Measurements from ENCODE around the gene ZNF345. TPM values are rescaled to one million over a fixed set of nuclear protein-coding genes. Genes with fewer than 3 reads are reported as not detected.

ZNF345 gene
- total RNA-seq (10 to 100 TPM in 2 of 5 experiments, 1 to 10 TPM in 3; 6.8 to 18.2 (median 7.8) TPM), polyA plus RNA-seq (10 to 100 TPM in 1 of 2 donors, 1 to 10 TPM in 1; 10.0 to 11.8 TPM), total RNA-seq (9.4 reads per million, percentile 34 among the genes with 10 or more reads in this experiment)

DNA sequence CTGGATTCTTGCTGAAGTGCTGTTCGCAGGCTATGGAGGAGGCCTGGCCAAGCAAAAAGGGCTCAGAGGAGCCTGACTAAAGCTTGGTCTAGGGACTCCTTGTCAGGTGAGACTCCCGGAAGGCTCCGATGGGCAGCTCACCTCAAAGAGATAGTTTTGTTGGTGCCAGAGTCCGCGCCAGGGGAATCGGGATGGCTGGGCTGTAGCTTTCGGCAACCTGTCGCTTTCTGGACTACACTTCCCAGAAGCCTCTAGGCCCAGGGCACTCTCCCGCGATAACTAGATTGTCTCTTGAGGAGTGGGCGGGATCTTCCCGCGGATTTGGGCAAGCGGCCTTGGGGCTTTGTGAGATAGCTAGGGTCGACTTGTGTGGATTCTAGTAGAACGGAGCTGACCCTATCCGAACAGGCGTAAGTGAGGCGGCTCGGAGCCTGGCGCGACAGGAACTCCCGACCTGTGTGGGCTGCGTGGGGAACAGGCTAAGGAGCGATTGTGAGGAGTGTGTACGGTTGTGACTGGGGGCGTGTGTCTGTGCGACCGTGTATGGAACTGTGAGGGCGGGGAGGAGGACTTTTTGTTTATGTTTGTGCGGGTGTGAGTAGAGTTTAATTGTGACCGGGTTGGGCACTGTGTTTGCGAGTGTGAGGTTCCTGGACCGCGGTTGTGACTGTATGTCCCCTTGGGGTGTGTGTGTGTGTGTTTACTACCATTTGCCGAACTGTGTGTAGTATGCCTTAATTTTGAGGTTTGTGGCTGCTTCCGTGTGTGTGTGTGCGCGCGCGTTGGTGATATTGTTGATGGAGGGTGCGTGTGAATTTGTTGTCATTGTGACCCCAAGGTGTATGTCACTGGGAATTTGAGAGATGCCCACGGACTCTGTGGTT is at the start of gene ZNF345:
Gene ZNF345 (plus strand): TSS at position 318 of the 884 bp plus-strand sequence. CDS start 25,955 bp downstream, outside the sequence.
- peaks cover 3 to 37% (median 20%) of the 10 kb centered on the region in 11 donors for H3K9me3 Mint-ChIP-seq
- ATAC-seq: peak; percentile 93
- Histone ChIP-seq H3K27me3 (ENCODE audit: control insufficient read depth in 2 of 2, insufficient read depth in 2 of 2, low read length in 2 of 2) (no peaks in the 10 kb centered on the region), H3K4me3 (ENCODE audit: low read length) (peak within 1 kb of the TSS; percentile 92), H3K27ac (ENCODE audit: low read depth, low read length) (peak within 1 kb of the TSS; percentile 86), H3K9me3 (ENCODE audit: control insufficient read depth in 2 of 3, low read length in 3 of 3) (peaks cover 0 to 6% (median 3%) of the 10 kb centered on the region in 3 experiments), H3K4me1 (ENCODE audit: control insufficient read depth in 2 of 2, insufficient read depth in 2 of 2, low read length in 2 of 2) (peaks cover 9 to 16% of the 10 kb centered on the region in 2 donors), H3K36me3 (ENCODE audit: control insufficient read depth in 2 of 3, insufficient read depth in 3 of 3, low read length in 3 of 3) (peaks cover 0 to 18% (median 8%) of the 10 kb centered on the region in 3 experiments)
- intact Hi-C loops (cut with micrococcal nuclease): loop anchor here (1.0 to 10.0 kb wide), 35 partner anchors 12 to 1484 kb away; partner anchors contain the start of genes CAPNS1 (in 2 of the 2), ZFP14 (in 2 of the 2), ZNF260 (in 2 of the 2) and ZNF382 (in 2 of the 2)
- H3K4me3 Mint-ChIP-seq: no peak within 1 kb of the TSS
- ChIA-PET POLR2A (interaction anchor here (0.7 to 3.9 kb wide), 17 partner anchors 10 to 655 kb away, joined by 3 to 108 read pairs (median 3); partner anchors contain the start of genes ZNF146, ZNF260, ZNF461 and ZNF565), CTCF (interaction anchor here (0.6 to 1.4 kb wide), 2 partner anchors 11 to 54 kb away, joined by 3 to 4 read pairs; no protein-coding TSS in a partner anchor)
- H3K27me3 Mint-ChIP-seq: no peaks in the 10 kb centered on the region
- H3K27ac Mint-ChIP-seq: no peak within 1 kb of the TSS
- DNase-seq: peak; percentile 62 to 91 (median 88)
- H3K36me3 Mint-ChIP-seq: peaks cover 13 to 53% (median 48%) of the 10 kb centered on the region in 5 donors
- H3K4me1 Mint-ChIP-seq: peaks cover 0 to 22% (median 13%) of the 10 kb centered on the region in 7 donors

DNA sequence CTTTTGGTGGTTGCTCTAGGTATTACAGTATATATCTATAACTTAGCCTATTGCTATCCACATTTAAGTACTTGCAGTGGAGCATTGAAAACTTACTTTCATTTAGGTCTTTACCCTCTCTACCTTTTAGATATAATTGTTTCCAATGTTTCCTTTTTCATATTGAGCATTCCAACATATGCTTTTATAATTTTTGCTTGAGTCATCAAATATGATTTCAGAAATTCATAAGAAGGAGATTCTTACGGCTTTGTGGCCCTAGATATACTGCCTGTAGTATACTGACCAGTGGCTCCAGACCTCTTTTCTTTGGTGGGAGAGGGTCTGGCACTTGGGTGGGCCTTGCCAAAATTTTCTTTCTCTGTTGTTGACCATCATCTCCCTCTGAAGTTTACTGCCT is 45.3 kb upstream of the ZNF345 start:
- Histone ChIP-seq H3K27ac (ENCODE audit: low read depth, low read length) (no peak overlapping the region), H3K9me3 (ENCODE audit: control insufficient read depth in 2 of 3, low read length in 3 of 3) (peaks cover 2 to 56% (median 6%) of the 10 kb centered on the region in 3 experiments), H3K4me3 (ENCODE audit: low read length) (no peak overlapping the region), H3K4me1 (ENCODE audit: control insufficient read depth in 2 of 2, insufficient read depth in 2 of 2, low read length in 2 of 2) (no peaks in the 10 kb centered on the region), H3K36me3 (ENCODE audit: control insufficient read depth in 2 of 3, insufficient read depth in 3 of 3, low read length in 3 of 3) (peaks cover 0 to 25% (median 0%) of the 10 kb centered on the region in 3 experiments), H3K27me3 (ENCODE audit: control insufficient read depth in 2 of 2, insufficient read depth in 2 of 2, low read length in 2 of 2) (no peaks in the 10 kb centered on the region)
- H3K4me3 Mint-ChIP-seq: peak overlapping the region in 1 of 10 donors; percentile 4
- no peaks in the 10 kb centered on the region for H3K4me1 Mint-ChIP-seq
- H3K9me3 Mint-ChIP-seq: peaks cover 4 to 95% (median 59%) of the 10 kb centered on the region in 11 donors
- intact Hi-C loops (cut with micrococcal nuclease): no loop called here
- H3K27me3 Mint-ChIP-seq: no peaks in the 10 kb centered on the region
- H3K36me3 Mint-ChIP-seq: peaks cover 10 to 67% (median 54%) of the 10 kb centered on the region in 5 donors
- no peak for DNase-seq
- ATAC-seq: no peak
- POLR2A ChIA-PET: no interaction called here
- CTCF ChIA-PET: no interaction called here
- no peak overlapping the region for H3K27ac Mint-ChIP-seq

DNA sequence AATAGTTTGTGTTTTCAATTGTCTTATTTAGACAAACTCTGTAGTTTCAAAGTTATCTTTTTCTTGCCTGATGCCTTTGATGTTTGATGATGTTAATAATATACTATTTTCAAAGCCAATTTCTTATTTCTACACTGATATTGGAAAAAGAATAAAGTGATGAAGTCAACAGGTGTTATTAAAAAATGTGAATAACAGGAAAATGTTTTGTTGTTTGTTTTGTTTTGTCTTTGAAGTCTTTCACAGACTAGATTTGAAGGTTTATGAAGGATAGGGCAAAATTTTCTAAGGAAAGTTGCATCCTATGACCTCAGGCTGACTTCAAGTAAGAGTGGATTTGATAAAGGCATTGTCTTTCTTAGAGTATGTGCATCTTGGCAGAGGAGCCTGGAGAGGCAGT is 43.6 kb upstream of the ZNF345 start:
- Histone ChIP-seq H3K27me3 (ENCODE audit: control insufficient read depth in 2 of 2, insufficient read depth in 2 of 2, low read length in 2 of 2) (no peaks in the 10 kb centered on the region), H3K9me3 (ENCODE audit: control insufficient read depth in 2 of 3, low read length in 3 of 3) (peaks cover 6 to 65% (median 15%) of the 10 kb centered on the region in 3 experiments), H3K27ac (ENCODE audit: low read depth, low read length) (no peak overlapping the region), H3K36me3 (ENCODE audit: control insufficient read depth in 2 of 3, insufficient read depth in 3 of 3, low read length in 3 of 3) (peaks cover 0 to 19% (median 0%) of the 10 kb centered on the region in 3 experiments), H3K4me1 (ENCODE audit: control insufficient read depth in 2 of 2, insufficient read depth in 2 of 2, low read length in 2 of 2) (no peaks in the 10 kb centered on the region), H3K4me3 (ENCODE audit: low read length) (no peak overlapping the region)
- H3K4me3 Mint-ChIP-seq: no peak overlapping the region
- no peak overlapping the region for H3K27ac Mint-ChIP-seq
- CTCF ChIA-PET: no interaction called here
- no peak for ATAC-seq
- no peaks in the 10 kb centered on the region for H3K4me1 Mint-ChIP-seq
- DNase-seq: no peak
- H3K36me3 Mint-ChIP-seq: peaks cover 13 to 72% (median 61%) of the 10 kb centered on the region in 5 donors
- POLR2A ChIA-PET: no interaction called here
- intact Hi-C loops (cut with micrococcal nuclease): no loop called here
- no peaks in the 10 kb centered on the region for H3K27me3 Mint-ChIP-seq
- H3K9me3 Mint-ChIP-seq: peaks cover 9 to 95% (median 67%) of the 10 kb centered on the region in 11 donors

GRCh38 chr19:36819130-36819630 is 31.5 kb upstream of the ZNF345 start:
- no peaks in the 10 kb centered on the region for H3K4me1 ChIP-seq (ENCODE audit: control insufficient read depth in 2 of 2, insufficient read depth in 2 of 2, low read length in 2 of 2)
- H3K9me3 Mint-ChIP-seq: peaks cover 0 to 99% (median 69%) of the 10 kb centered on the region in 11 donors
- ChIA-PET CTCF (no interaction called here), POLR2A (no interaction called here)
- no peaks in the 10 kb centered on the region for H3K4me1 Mint-ChIP-seq
- H3K27me3 Mint-ChIP-seq: no peaks in the 10 kb centered on the region
- no peaks in the 10 kb centered on the region for H3K27me3 ChIP-seq (ENCODE audit: control insufficient read depth in 2 of 2, insufficient read depth in 2 of 2, low read length in 2 of 2)
- ATAC-seq (no peak), DNase-seq (no peak)
- H3K36me3 Mint-ChIP-seq: peaks cover 31 to 76% (median 53%) of the 10 kb centered on the region in 5 donors
- intact Hi-C loops (cut with micrococcal nuclease): no loop called here
- H3K9me3 ChIP-seq (ENCODE audit: control insufficient read depth in 2 of 3, low read length in 3 of 3): peaks cover 26 to 96% (median 45%) of the 10 kb centered on the region in 3 experiments
- H3K36me3 ChIP-seq (ENCODE audit: control insufficient read depth in 2 of 3, insufficient read depth in 3 of 3, low read length in 3 of 3): peaks cover 4 to 64% (median 23%) of the 10 kb centered on the region in 3 experiments
- H3K4me3 ChIP-seq (ENCODE audit: low read length): peak overlapping the region; percentile 12
- H3K4me3 Mint-ChIP-seq: no peak overlapping the region
- H3K27ac Mint-ChIP-seq: no peak overlapping the region
- no peak overlapping the region for H3K27ac ChIP-seq (ENCODE audit: low read depth, low read length)

- CTCF ChIA-PET: no interaction called here
- intact Hi-C loops (cut with micrococcal nuclease): no loop called here
- POLR2A ChIA-PET: interaction anchor here (1.4 kb wide), 1 partner anchor 16 kb away, joined by 3 read pairs; the partner anchor contains the start of gene ZNF790
- Mint-ChIP-seq H3K4me1 (no peaks in the 10 kb centered on the region), H3K4me3 (no peak overlapping the region), H3K27ac (no peak overlapping the region), H3K36me3 (peaks cover 51 to 82% (median 73%) of the 10 kb centered on the region in 5 donors), H3K9me3 (peaks cover 3 to 99% (median 71%) of the 10 kb centered on the region in 11 donors), H3K27me3 (no peaks in the 10 kb centered on the region)
- no peak overlapping the region for H3K27ac ChIP-seq (ENCODE audit: low read depth, low read length)
- no peaks in the 10 kb centered on the region for H3K4me1 ChIP-seq (ENCODE audit: control insufficient read depth in 2 of 2, insufficient read depth in 2 of 2, low read length in 2 of 2)
- no peaks in the 10 kb centered on the region for H3K27me3 ChIP-seq (ENCODE audit: control insufficient read depth in 2 of 2, insufficient read depth in 2 of 2, low read length in 2 of 2)
- no peak overlapping the region for H3K4me3 ChIP-seq (ENCODE audit: low read length)
- DNase-seq (no peak), ATAC-seq (no peak)
- H3K9me3 ChIP-seq (ENCODE audit: control insufficient read depth in 2 of 3, low read length in 3 of 3): peaks cover 26 to 91% (median 46%) of the 10 kb centered on the region in 3 experiments
- peaks cover 4 to 71% (median 32%) of the 10 kb centered on the region in 3 experiments for H3K36me3 ChIP-seq (ENCODE audit: control insufficient read depth in 2 of 3, insufficient read depth in 3 of 3, low read length in 3 of 3)
Measured at GRCh38 chr19:36821758-36822157, 28.9 kb upstream of the ZNF345 start.

- CTCF ChIA-PET: no interaction called here
- Histone ChIP-seq H3K9me3 (ENCODE audit: control insufficient read depth in 2 of 3, low read length in 3 of 3) (peaks cover 4 to 68% (median 21%) of the 10 kb centered on the region in 3 experiments), H3K27me3 (ENCODE audit: control insufficient read depth in 2 of 2, insufficient read depth in 2 of 2, low read length in 2 of 2) (no peaks in the 10 kb centered on the region), H3K36me3 (ENCODE audit: control insufficient read depth in 2 of 3, insufficient read depth in 3 of 3, low read length in 3 of 3) (peaks cover 0 to 48% (median 4%) of the 10 kb centered on the region in 3 experiments), H3K4me3 (ENCODE audit: low read length) (no peak overlapping the region), H3K4me1 (ENCODE audit: control insufficient read depth in 2 of 2, insufficient read depth in 2 of 2, low read length in 2 of 2) (peaks cover 6 to 8% of the 10 kb centered on the region in 2 donors), H3K27ac (ENCODE audit: low read depth, low read length) (no peak overlapping the region)
- Mint-ChIP-seq H3K4me3 (peak overlapping the region in 2 of 10 donors; percentile 25 to 27), H3K4me1 (peaks cover 0 to 13% (median 0%) of the 10 kb centered on the region in 7 donors), H3K36me3 (peaks cover 26 to 75% (median 63%) of the 10 kb centered on the region in 5 donors), H3K9me3 (peaks cover 0 to 77% (median 40%) of the 10 kb centered on the region in 11 donors), H3K27ac (no peak overlapping the region), H3K27me3 (no peaks in the 10 kb centered on the region)
- POLR2A ChIA-PET: interaction anchor here (0.6 to 1.0 kb wide), 3 partner anchors 17 to 536 kb away, joined by 3 to 5 read pairs (median 3); partner anchors contain the start of gene ZNF345
- DNase-seq (no peak), ATAC-seq (no peak)
- intact Hi-C loops (cut with micrococcal nuclease): loop anchor here in 1 of 2 donors (10.0 kb wide), 1 partner anchor 821 kb away; the partner anchor contains the start of gene ZFP30
Measured at GRCh38 chr19:36833430-36833829, 17.2 kb upstream of the ZNF345 start.

All from naive thymus-derived CD4-positive, alpha-beta T cell (primary cell).